GM18861 (cell line): ENCODE measurements around the gene TTLL12.

Source experiments
- ATAC-seq: cut with Tn5 transposase; IDR thresholded peaks from one replicate; pipeline ENCODE4 v1.9.1; 2021; ENCODE audit not compliant: unreplicated experiment

The TTLL12 gene

GRCh38 chr22:43174941-43175531 is 11.9 kb downstream of the TTLL12 start:
- no peak for ATAC-seq

GRCh38 chr22:43173976-43174720 is 12.8 kb downstream of the TTLL12 start:
- ATAC-seq, result no peak

- no peak for ATAC-seq
Observed at GRCh38 chr22:43173566-43173965, 13.4 kb downstream of the TTLL12 start.

- ATAC-seq, result no peak
Observed at GRCh38 chr22:43172191-43172590, 14.7 kb downstream of the TTLL12 start.

GRCh38 chr22:43171607-43172006 is 15.3 kb downstream of the TTLL12 start:
- no peak for ATAC-seq

- no peak for ATAC-seq
Observed at GRCh38 chr22:43171019-43171491, 15.9 kb downstream of the TTLL12 start.

- ATAC-seq, result no peak
Observed at GRCh38 chr22:43170131-43170480, 16.8 kb downstream of the TTLL12 start.

- no peak for ATAC-seq
Observed at GRCh38 chr22:43169310-43170130, 17.4 kb downstream of the TTLL12 start.

- ATAC-seq, result no peak
Observed at GRCh38 chr22:43168471-43169309, 18.2 kb downstream of the TTLL12 start.

GRCh38 chr22:43167001-43167589 is 19.8 kb downstream of the TTLL12 start:
- ATAC-seq, result no peak

- ATAC-seq, result no peak
Observed at GRCh38 chr22:43166132-43166930, 20.6 kb downstream of the TTLL12 start.

- no peak for ATAC-seq
Observed at GRCh38 chr22:43164636-43165035, 22.3 kb downstream of the TTLL12 start.

GRCh38 chr22:43163241-43163795 is 23.6 kb downstream of the TTLL12 start:
- ATAC-seq, result no peak

GRCh38 chr22:43162412-43163150 is 24.4 kb downstream of the TTLL12 start:
- no peak for ATAC-seq

- no peak for ATAC-seq
Observed at GRCh38 chr22:43160497-43161126, 26.3 kb downstream of the TTLL12 start.

- ATAC-seq, result no peak
Observed at GRCh38 chr22:43159484-43160178, 27.3 kb downstream of the TTLL12 start.

- ATAC-seq, result no peak
Observed at GRCh38 chr22:43158778-43159483, 28.0 kb downstream of the TTLL12 start.
